HG03457 (cell line): ENCODE data around the gene PDLIM5.

Source experiments
- ATAC-seq: cut with Tn5 transposase; IDR thresholded peaks from one replicate; pipeline ENCODE4 v1.9.1; 2021; ENCODE audit warnings: moderate number of reproducible peaks; ENCODE audit not compliant: unreplicated experiment

Gene PDLIM5

DNA sequence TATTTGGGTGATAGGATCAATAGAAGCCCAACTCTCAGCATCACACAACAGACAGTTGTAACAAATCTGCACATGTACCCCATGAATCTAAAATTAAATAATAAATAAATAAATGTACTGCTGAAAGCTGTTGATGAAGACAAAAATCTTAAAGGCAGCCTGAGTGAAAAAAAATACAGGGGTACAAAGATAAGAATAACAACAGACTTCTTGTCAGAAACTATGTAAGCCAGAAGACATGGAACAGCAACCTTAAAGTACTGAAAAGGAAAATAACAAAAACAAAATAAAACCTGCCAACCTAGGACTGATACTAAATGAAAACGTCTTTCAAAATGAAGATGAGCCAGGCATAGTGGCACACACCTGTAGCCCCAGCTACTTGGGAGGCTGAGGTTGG lies 25.0 kb upstream of the PDLIM5 start:
- no peak for ATAC-seq

DNA sequence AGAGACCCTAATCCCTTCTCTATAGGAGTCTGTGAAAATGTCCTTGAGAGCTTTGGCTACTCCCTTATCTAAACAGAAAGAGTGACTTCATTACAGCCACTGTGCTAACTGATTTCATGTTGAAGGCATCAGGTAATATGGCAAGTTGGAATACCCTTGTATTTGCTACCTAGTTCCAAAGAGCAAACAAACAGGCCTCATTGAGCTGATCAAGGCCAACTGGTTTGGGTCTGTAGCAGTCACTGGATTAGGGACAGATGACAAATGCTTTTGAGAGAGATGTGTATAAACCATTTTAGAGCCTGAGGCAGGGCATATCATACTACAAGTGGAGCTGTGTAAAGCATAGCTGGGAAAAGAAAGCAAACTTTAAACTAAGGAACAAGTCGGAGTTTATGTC lies 22.9 kb upstream of the PDLIM5 start:
- no peak for ATAC-seq

DNA sequence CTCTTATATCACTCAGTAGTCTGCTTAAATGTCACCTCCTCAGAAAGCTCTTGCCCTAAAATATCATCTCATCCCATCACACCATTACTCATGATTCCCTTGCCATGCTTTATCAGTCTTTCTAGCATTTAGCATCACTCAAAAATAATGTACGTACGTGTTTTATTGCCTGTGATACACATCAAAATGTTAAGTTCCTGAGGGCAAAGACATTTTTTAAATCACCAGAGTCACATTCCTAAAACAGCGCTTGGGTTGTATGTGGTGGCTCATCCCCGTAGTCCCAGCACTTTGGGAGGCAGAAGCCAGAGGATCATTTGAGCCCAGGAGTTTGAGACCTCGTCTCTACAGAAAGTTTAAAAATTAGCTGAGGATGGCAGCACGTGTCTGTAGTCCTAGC lies 21.3 kb upstream of the PDLIM5 start:
- no peak for ATAC-seq

DNA sequence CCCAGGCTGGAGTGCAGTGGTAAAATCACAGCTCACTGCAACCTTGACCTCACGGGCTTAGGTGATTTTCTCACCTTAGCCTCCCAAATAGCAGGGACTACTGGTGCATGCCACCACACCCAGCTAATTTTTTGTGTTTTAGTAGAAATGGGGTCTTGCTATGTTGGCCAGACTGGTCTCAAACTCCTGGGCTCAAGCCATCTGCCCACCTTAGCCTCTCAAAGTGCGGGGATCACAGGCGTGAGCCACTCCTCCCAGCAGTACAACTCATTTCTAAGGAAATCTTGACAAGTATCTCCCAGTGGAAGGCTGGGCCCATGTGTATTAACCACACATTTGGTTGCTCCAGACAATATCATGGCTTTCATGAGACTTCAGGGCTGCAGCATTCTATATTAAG lies 20.4 kb upstream of the PDLIM5 start:
- no peak for ATAC-seq

DNA sequence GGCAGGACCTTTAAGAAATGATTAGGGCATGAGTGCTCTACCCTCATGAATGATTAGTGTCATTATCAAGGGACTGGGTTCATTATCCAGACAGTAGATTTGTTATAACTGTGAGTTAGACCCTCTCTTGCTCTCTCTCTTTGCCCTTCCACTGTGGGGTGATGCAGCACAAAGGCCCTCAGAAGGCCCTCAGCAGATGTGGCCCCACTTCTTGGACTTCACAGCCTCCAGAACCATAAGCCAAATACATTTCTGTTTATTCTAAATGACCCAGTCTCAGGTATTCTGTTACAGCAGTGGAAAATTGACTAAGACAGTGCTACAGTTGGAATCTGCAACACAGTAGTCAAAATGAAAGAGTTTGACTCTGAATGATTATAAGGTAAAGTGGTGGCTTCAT lies 17.2 kb upstream of the PDLIM5 start:
- no peak for ATAC-seq

DNA sequence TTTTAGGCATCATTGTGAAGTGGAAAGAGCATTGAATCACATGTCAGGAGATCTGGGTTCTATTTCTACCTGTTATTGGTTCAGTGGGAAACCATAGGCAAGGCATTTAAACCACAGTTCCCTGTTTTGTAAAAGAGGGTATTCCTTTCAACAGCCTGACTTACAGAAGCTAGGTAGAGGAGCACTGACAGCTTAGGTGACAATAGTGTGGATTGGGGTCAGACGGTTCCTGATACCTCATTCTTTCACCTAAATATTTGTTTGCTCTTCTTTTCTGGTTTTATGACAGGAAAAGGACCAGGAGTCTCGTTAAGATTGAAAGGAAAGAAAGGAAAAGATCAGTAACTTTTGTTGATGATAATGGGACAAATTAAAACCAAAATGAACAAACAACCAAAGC lies 15.9 kb upstream of the PDLIM5 start:
- ATAC-seq: no peak

DNA sequence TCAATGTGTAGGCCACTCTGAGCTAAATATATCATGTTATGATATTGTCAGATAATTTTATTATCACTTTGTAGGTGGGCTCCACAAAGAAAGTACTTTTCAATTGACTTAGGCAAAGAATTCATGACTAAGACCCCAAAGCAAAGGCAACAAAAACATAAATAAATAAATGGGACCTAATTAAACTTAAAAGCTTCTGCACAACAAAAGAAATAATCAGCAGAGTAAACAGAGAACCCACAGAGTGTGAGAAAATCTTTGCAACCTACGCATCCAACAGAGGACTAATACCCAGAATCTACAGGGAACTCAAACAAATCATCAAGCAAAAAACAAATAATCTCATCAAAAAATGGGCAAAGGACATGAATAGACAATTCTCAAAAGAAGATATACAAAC lies 15.2 kb upstream of the PDLIM5 start:
- ATAC-seq: no peak

DNA sequence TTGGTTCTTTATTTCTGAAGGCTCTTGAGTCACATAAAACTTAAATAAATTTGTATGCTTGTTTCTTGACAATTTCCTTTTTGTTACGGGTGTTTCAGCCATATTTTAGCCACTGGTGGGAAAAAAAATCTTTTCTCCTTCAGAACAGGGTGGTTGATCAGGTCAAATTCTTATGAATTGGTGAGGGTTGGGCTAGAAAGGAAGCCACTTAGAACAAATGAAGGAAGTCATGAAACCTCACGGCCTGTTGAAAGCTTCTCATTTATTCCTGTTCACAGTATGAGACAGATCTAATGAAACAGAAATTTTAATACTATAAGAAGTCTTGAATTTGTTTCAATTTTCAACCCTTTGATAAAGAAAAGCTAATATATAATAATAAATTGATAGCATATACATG lies 12.1 kb upstream of the PDLIM5 start:
- ATAC-seq: no peak

DNA sequence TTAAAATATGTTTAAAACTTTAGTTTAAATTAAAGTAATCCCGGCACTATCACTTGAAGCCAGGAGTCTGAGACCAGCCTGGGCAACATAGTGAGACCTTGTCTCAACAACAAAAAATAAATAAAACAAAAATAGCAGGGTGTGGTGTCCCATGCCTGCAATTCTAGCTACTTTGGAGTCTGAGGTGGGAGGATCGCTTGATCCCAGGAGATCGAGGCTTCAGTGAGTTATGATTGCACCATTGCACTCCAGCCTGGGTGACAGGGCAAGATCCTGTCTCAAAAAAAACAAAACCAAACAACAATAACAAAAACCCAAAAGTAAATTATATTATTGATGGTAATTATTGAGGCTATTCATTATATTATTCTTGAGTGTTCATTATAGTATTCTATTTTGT lies 9.9 kb upstream of the PDLIM5 start:
- ATAC-seq: no peak

DNA sequence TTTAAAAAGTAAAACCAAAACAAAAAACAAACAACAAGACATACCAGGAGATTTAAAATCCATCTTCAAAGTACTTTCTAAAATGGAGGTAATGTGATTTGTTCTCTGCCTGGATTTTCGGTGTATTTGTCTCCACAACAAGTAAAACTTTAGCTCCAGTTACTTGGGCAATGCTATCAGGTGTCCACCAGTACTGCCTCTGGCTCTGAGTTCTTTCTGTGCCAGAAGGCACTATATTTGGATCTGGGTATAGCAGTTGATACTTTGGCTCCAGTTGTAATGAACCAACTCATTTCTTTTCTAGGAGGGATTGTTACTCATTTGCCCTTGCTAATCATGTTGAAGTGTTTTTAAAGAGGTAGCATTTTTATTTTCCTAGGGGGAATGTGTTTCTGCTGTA lies 9.5 kb upstream of the PDLIM5 start:
- no peak for ATAC-seq

DNA sequence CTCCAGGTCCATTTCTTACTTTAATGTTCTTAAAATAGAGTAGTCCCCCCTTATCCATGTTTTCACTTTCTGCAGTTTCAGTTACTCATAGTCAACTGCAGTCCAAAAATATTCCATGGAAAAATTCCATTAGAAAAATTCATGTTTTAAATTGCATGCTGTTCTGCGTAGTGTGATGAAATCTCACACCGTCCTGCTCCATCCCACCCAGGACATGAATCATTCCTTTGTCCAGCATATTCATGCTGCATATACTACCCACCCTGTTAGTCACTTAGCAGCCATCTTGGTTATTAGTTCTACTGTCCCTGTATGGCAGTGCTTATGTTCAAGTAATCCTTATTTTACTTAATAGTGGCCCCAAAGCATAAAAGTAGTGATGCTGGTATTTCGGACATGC lies 5.4 kb upstream of the PDLIM5 start:
- no peak for ATAC-seq

DNA sequence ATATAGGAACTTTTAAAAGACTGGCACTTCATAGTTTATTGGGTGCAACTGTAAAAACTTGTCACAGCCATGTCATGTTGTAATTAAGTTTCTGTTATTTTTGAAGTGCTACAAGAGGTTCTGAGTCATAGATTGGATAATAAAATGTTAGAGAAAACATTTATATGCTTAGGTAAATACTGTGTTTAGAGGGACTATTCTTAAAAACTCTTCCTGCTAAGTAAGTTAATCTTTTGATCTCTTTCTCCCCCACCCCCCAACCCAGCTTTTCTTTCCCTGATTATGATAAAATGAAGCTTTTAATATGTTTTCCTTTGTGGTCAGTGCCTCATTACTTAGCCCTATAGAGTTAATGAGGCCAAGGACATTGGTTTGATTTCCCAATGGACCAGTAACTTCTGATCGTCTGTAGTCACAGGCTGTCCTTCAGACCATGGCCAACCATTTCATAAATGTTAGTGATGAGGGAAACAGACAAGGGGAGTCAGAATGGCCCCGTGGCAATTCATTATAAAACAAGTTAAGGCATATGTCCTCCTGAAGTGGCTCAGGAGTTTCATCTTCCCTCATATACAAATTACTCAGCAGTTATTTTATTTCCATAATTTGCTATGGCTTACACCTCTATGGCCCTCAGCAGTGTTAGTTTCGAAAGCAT lies 3.9 kb upstream of the PDLIM5 start:
- ATAC-seq: no peak

DNA sequence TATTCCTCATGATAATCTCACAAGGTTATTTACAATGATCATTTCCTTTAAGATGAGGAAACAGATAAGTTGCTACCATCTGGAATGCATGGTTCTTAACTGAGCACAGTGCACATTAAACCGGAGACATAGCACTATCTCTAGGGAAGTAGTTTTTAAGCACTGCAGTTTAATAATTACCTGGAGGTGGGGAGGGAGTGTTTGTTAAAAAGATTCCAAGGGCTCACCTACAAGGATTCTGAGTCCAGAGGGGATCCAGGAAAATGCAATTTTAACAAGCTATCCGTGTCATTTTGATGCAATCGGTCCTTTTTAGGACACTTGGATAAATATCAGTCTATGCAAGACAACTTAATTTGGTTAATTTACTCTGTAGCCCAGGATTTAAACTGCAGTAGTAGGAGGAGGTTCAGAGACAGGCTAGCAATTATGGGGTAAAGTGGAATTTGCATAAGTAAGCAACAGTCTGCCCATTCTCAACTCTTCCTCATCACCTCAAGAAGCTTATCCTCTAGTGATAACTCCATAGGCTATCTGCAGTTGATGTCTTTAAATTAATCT lies 2.8 kb upstream of the PDLIM5 start:
- no peak for ATAC-seq

DNA sequence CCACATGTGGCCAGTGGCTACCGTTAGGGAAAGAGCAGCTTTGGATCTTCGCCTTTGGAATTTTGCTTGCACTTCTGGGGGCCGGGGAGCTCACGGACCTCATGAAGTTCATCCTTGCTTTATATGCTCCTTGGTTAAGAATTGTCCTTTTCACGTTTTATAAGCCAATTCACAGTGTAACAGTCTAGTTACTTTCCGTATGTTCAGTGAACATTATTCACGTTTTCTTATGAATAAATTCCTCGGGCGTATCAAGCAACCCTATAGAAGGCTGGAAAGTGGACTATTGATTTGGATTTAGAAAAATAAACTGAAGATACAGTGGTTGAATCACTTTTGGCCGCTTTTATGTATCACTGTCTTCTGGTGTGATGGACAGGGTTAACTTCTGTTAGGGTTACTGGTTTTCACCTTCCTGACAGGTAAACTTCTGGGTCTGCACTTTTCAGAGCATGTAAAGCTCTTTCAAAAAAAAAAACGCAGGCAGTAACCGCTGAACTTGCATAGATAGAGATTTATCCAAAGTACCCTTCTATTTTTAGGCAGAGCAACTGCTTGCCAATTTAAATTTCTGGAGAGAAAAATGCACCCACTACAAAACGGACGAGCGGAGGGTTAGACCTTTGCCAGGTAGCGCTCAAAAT lies 569 bp upstream of the PDLIM5 start:
- no peak for ATAC-seq

DNA sequence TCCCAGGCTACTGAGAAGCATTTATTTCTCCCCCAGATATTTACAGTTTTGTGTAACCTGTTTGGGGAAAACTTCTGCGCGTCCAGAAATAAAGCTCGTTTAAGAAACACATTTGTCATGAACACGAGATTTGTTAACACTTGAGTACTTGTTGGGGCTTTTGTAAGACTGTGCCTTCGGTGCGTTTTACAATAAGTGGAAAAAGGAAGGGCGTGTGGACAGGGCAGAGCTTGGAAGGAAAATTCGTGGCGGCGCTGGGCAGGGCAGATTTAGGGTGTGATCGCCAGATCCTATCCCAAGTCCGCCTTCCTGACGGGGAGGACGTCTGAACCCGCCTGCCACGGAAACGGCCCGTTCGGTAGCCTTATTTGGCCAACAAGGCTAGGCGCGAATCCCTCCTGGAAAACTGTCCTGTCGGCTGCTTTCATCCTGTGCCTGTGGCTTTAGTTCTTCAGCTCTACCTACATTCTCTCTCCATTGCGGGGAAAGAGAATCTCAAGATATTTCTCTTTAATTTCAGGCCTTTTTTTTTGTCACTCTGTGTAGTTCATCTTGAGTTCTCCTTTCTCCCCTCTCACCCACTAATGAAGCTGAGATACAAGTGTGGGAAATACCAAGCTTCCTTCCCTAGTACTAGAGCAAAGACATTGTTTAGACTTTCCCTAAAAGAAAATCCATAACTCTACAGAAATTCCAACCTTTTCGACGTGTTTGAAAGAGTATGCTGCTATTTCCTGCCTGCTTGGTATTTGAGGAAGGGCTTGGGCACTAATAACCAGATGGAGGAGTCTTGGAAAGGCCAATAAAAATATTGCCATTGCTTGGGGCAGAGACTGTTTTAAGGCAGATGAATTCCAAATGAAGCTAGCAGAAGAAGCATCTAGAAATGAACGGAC lies 982 bp downstream of the PDLIM5 start:
- ATAC-seq: no peak

DNA sequence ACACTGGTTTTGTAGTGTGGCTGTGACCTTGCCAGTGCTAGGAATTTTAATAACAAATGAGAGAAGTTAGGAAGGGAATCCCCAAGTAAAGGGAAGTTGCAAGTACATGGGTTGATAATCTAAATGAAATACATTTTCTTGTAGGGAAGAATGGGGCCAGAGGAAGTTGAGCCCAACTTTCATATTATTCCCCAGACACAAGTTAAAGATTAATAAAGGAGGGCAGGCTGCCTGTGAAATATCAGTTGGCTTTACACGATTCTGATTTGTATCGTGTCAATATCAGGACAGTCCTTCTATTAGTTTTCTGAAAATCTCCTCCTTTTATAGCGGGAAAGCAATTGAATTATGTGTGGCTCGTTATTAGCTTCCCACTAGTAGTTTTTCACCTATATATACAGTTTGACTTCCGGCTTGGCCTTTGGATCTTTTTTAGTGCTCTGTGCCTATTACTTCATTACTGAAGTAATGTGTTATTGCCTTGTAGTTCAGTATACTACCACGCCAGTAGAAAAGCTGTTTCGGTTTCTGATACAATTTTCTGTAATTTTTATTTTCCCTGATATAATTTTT lies 1.7 kb downstream of the PDLIM5 start:
- no peak for ATAC-seq

DNA sequence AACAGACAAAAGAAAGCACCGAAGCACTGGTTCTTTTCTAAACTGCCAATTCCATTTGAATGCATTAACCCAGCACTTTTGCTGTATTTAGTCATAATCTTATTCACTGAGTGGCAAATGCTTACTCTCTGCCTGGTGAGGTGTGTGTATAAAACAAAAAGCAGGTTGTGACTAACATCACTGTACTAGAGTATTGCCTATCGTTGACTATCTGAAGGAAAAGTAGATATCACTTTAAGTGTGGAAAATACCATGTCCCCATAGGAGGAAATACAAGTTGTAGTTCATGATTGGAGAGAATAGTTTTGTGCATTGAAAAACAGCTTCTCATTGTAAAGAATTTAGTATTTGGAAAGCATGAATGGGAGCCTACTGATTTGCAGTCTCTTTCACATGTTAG lies 2.7 kb downstream of the PDLIM5 start:
- no peak for ATAC-seq

DNA sequence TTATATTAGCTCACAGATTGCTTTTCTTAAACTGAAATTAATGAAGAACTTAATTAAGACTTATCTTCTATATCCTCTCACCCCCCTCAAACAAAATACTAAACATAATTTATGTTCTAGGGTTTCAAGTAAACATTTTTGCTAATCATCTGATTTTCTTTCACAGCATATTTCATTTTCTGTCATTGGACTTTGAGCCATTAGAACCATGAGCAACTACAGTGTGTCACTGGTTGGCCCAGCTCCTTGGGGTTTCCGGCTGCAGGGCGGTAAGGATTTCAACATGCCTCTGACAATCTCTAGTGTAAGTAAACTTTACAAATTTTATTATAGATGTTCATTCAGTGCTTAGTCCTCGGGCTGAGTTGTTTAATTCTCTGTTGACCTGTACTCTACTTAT lies 3.3 kb downstream of the PDLIM5 start:
- no peak for ATAC-seq

DNA sequence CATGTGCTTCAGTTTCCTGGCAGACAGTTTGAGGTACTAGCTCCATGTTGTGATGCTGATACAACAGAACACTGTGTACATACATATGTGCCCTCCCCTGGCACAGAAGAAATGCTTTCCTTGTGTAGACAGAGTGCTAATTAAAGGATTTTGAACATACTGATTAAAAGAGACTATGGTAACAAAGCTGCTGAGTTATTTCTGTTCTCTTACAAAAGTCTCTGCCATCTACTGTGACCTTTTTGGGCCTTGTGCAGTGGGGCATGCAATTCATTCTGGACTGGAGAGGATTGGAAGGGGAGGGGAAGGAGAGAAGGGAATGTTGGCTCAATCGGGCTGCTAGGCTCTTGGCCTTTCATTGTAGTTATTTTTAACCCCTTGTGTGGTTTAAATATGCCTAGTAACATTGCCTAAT lies 6.0 kb downstream of the PDLIM5 start:
- ATAC-seq: no peak

DNA sequence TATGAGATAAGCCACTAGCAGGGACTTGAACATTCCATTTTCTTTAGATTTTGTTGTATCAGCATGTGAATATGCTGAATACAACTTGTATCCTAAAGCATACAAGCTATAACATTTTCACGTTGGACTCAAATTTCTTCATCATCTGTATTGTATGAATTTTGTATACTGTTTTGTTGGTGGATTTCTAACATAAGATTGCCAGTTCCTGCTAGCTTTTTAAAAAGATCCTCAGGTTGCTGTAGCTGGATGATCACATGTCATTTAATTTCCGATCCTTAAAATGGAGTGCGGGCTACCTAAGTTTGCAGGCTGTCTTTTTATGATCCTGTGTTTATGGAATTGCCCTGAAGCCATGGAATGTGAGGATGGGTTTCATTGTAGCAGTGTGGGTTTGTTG lies 6.9 kb downstream of the PDLIM5 start:
- no peak for ATAC-seq

DNA sequence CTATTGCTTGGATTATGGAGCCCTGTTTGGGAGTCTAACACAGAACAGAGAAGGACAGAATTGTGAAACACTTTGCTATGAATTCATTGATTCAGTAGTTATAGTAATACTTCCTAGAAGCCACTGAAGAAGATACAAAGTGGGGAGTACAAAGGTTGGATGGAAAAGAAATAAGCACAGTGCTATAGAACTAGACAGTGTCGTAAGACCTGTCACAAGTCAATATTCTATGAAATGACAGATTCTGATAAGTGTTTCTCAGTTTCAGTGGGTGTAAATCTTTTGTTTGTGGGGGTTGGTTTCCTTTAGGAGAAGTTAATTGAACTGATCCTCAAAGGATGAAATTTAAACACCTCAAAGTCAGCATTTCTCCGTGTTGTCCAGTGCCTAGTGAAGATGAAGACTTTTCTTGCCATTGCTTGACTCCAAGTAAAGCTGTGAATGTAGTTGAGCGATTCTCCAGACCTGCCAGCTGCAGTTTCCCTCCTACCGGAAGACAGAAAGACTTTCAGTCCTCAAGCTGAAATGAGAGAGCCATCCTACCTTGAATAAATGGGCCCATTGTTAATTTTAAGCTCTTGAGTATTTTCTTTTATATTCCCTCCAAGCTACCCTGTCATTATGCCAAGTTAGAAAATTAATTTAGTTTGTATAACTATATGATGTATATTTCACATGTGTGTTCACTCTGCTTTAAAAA lies 7.9 kb downstream of the PDLIM5 start:
- no peak for ATAC-seq
